Measurements from ENCODE around the gene MEIS2. TPM values are rescaled to one million over a fixed set of nuclear protein-coding genes. Genes with fewer than 3 reads are reported as not detected.

Gene MEIS2
- total and polyA plus RNA-seq, 2 of the 13 experiments (the other 11 are each of a cell fraction or from before 2014, with no cell fraction given): 10.7 to 12.4 TPM

DNA sequence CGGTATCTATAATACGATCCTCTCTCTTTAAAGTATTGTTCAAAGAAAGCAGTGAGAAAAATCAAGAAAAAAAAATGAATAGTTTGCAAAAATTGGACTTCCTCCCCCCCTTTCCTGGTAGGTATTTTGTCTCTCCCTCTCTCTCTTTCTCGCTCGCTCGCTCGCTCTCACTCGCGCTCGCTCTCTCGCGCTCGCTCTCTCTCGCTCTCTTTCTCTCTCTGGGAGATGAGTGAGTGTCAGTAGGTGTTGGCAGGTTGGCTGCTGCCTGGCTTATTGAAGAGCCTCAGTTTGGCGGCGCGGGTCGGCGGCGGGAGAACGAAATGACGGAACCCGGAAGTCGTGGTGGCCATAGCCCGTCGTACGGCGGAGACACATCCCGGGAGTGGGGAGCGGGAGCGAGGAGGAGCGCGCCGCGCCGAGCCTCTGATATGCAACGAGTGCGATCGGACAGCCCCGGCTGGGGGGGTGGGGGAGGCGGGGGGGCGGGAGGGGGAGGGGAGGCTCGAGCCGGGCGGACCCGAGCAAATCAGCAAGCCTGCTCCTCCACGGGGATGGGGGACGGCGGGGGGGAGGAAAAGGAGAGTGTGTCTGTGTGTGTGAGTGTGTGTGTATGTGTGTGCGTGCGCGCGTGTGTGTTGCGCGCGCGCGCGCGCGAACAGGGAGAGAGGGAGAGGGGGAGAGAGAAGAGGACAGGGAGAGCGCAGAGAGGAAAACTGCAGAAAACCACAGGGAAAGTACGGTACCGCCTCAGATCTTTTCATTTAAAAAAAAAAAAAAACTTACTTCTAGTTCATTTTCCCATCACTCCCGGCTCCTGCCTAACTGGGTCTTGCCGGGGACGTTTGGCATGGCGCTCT, at the start of gene MEIS2 (continued):
- no peak for TF ChIP-seq ZNF710 (CRISPR knock-in tag; IDR thresholded peaks at IDR 0.05; ENCODE audit: borderline replicate concordance)
- 0 out of 2 replicates have a peak, but pooled peaks have one; percentile 1 for TF ChIP-seq ZMAT3 (CRISPR knock-in tag; conservative IDR thresholded peaks at IDR 0.05)
- TF ChIP-seq JDP2 (CRISPR knock-in tag; IDR thresholded peaks at IDR 0.05; ENCODE audit: borderline replicate concordance): no peak
- no peak for TF ChIP-seq ZNF530 (CRISPR knock-in tag; IDR thresholded peaks at IDR 0.05; ENCODE audit: low read depth)
- no peak for TF ChIP-seq E2F5 (CRISPR knock-in tag; conservative IDR thresholded peaks at IDR 0.05)
- TF ChIP-seq MZF1 (CRISPR knock-in tag; IDR thresholded peaks at IDR 0.05; ENCODE audit: borderline replicate concordance): no peak
- no peak; the same call in 1 of the 2 replicates for TF ChIP-seq PCBP1 (IDR thresholded peaks at IDR 0.05; ENCODE audit: borderline replicate concordance, low read depth, low read length)
- TF ChIP-seq PREB (CRISPR knock-in tag; IDR thresholded peaks at IDR 0.05): no peak
- no peak for TF ChIP-seq ZNF577 (CRISPR knock-in tag; IDR thresholded peaks at IDR 0.05; ENCODE audit: borderline replicate concordance, low read depth)
- TF ChIP-seq GZF1 (CRISPR knock-in tag; IDR thresholded peaks at IDR 0.05): no peak
- TF ChIP-seq ZNF136 (CRISPR knock-in tag; IDR thresholded peaks at IDR 0.05; ENCODE audit: low read depth): no peak
- TF ChIP-seq ZBTB1 (CRISPR knock-in tag; IDR thresholded peaks at IDR 0.05; ENCODE audit: borderline replicate concordance): no peak
- peak; percentile 56; the same call in 1 of the 2 replicates for TF ChIP-seq SIN3A (IDR thresholded peaks at IDR 0.05; ENCODE audit: borderline replicate concordance, low read depth, low read length)
- no peak for TF ChIP-seq ZNF451 (CRISPR knock-in tag; IDR thresholded peaks at IDR 0.05)
- no peak for TF ChIP-seq REXO4 (CRISPR knock-in tag; IDR thresholded peaks at IDR 0.05; ENCODE audit: borderline replicate concordance)
- no peak for TF ChIP-seq NR1H2 (CRISPR knock-in tag; IDR thresholded peaks at IDR 0.05; ENCODE audit: borderline replicate concordance, low read depth)
- TF ChIP-seq TP53 (CRISPR knock-in tag; conservative IDR thresholded peaks at IDR 0.05): no peak
- TF ChIP-seq PRMT3 (CRISPR knock-in tag; IDR thresholded peaks at IDR 0.05; ENCODE audit: borderline replicate concordance, low read depth): no peak; the same call in 1 of the 2 replicates
- TF ChIP-seq, protein P1, sequence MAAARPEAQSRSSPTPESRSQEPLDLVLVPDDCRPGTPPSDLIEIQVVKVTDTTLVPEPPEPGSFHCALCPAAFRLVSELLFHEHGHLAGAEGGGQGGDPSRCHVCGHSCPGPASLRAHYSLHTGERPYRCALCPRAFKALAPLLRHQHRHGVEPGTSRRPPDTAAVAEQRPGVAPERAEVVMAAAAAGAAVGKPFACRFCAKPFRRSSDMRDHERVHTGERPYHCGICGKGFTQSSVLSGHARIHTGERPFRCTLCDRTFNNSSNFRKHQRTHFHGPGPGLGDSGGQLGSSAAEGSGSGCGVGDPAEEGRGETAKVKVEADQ (CRISPR knock-in tag; IDR thresholded peaks at IDR 0.05; ENCODE audit: borderline replicate concordance): no peak
- TF ChIP-seq TOPORS (CRISPR knock-in tag; IDR thresholded peaks at IDR 0.05): no peak
- TF ChIP-seq THAP9 (CRISPR knock-in tag; IDR thresholded peaks at IDR 0.05; ENCODE audit: borderline replicate concordance): no peak

Data from HepG2 (cell line).